Body of pancreas (tissue), 4 donors: Measurements from ENCODE around the gene AKAP6.

Experiments used
- CTCF ChIP-seq, 7 experiments: fragments of 450-650 bp in 4 of 7; fragments of 200-600 bp in 3 of 7; sonication (generic) in 3 of 7; IDR thresholded peaks; one replicate each; pipeline ENCODE4 v1.5.1; 2016 to 2019; ENCODE audit warnings: antibody characterized with exemption in 7 of 7
- POLR2A ChIP-seq, 3 donors: fragments of 450-650 bp; IDR thresholded peaks; one replicate each; pipeline ENCODE4 v1.6.1; 2016; ENCODE audit warnings: antibody characterized with exemption in 3 of 3, mild to moderate bottlenecking in 2 of 3

GRCh38 chr14:32669391-32669790 is 340.3 kb downstream of the AKAP6 start:
- no peak for TF ChIP-seq POLR2A (IDR thresholded peaks at IDR 0.05)
- no peak for TF ChIP-seq CTCF (IDR thresholded peaks at IDR 0.05)
